C4-2B (cell line): Measurements from ENCODE around the gene CAMTA1.

Experiments used
- H3K27ac ChIP-seq: fragments of 450-650 bp; 2 replicates; pipeline ENCODE4 v1.5.1; 2017
- ZFX ChIP-seq: fragments of 450-650 bp; IDR thresholded peaks from 2 replicates; pipeline ENCODE4 v1.6.1; 2017
- TF ChIP-seq, protein P1 (sequence below): fragments of 450-650 bp; conservative IDR thresholded peaks from 2 replicates; pipeline ENCODE4 v1.5.1; 2017; ENCODE audit warnings: mild to moderate bottlenecking

The CAMTA1 gene

DNA sequence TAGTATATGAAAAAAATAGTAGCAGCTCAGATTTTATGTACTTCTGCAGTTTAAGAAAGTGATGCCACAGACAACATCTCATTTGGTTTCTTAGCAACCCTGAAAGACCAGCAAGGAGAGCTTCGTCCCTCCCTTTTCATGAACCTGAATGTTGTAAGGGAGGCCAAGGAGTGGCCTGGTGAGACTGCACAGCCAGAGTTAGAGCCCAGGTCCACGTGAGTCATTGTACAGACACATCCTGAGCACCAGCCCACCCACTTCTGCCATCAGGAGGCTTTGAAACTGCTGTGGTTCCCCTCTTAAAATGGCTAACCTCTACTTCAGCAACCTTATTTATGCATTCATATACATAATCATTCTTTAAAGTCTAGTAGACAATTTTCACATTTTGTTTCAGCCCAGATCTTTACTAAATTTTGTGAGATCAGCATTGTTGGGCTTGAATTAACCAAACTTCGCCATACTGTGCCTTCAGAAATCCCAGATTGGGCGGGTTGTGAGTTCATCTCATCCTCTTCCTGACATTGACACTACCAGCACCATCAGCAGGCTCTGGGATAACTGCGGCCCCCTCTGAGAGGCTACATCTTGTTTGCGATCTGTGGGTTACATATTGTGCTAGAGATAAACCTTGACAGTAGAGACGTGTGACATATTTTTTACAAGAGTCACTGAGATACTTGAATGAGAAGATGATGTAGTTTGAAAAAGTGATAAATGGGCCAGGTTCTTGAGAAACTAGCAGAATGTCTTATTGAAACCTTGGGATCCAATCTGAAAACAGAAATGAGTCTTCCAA lies 106.7 kb downstream of the CAMTA1 start:
- no peak overlapping the region for H3K27ac ChIP-seq
- no peak for TF ChIP-seq ZFX
- TF ChIP-seq, protein P1, sequence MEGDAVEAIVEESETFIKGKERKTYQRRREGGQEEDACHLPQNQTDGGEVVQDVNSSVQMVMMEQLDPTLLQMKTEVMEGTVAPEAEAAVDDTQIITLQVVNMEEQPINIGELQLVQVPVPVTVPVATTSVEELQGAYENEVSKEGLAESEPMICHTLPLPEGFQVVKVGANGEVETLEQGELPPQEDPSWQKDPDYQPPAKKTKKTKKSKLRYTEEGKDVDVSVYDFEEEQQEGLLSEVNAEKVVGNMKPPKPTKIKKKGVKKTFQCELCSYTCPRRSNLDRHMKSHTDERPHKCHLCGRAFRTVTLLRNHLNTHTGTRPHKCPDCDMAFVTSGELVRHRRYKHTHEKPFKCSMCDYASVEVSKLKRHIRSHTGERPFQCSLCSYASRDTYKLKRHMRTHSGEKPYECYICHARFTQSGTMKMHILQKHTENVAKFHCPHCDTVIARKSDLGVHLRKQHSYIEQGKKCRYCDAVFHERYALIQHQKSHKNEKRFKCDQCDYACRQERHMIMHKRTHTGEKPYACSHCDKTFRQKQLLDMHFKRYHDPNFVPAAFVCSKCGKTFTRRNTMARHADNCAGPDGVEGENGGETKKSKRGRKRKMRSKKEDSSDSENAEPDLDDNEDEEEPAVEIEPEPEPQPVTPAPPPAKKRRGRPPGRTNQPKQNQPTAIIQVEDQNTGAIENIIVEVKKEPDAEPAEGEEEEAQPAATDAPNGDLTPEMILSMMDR: no peak

DNA sequence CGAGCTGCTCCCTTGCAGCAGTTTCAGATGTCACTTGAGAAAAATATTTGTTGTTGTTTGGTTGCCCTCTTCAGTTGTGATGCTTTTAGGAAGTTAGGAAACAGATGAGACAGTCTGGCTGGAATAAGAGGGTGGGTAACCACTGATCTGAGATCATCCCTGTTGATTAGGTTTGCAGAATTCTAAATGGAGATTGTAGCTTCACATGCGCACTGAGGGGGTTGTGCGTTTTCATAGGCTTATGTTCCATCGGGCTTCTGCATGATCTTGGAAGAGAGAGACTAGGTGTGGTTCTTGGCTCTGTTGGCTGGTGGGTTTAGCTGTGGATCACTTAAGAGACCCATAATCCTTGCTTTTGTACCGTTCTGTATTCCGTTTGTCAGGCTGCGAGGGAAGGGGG lies 108.1 kb downstream of the CAMTA1 start:
- TF ChIP-seq, protein P1: no peak
- no peak for TF ChIP-seq ZFX
- no peak overlapping the region for H3K27ac ChIP-seq

DNA sequence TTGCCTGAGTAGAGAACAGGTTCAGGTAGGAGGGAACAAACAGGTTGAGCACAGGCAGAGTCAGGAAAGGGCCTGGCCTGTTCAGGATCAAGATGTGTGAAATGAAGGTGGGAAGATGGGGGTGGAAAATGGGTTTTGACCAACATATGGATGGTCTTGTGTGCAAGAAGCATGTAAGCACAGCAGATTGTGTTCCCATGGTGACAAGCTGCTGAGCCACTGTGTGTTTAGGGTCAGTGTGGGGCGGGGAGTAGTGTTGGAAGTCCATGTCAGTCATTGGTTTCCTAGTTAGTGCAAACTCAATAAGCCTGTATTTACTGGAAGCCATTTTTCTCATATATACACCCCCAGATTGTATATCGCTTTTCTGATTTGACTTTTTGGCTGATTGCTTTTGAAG lies 111.9 kb downstream of the CAMTA1 start:
- no peak for TF ChIP-seq ZFX
- TF ChIP-seq, protein P1: no peak
- H3K27ac ChIP-seq: no peak overlapping the region

DNA sequence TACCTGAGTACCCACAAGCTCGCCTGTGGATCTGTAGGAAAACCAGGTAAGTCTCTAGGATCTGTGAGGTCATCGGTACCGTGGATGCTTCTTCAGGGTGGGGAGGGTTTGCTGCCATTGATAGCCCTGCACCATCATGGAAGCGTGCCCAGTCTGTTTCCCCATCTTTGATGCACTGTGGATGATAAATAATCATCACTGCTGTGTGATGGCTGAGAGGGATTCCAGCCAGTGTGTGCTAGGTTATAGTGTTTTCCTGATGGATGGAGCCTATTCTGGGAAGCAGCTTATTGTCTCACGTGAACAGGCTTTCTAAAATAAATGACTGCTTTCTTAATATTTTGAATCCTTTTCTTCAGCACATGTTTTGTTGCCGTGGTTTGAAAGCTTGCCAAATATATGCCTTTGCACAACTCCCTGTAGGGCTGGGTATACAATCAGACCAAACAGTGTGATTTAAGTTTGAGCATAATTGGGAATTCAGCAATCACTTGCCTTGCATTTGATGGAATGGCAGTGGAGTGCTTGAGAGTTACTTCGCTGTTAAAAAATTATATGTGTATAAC lies 113.8 kb downstream of the CAMTA1 start:
- H3K27ac ChIP-seq: peak overlapping the region; percentile 26; the same call in 1 of the 2 replicates
- TF ChIP-seq, protein P1: no peak
- no peak for TF ChIP-seq ZFX

DNA sequence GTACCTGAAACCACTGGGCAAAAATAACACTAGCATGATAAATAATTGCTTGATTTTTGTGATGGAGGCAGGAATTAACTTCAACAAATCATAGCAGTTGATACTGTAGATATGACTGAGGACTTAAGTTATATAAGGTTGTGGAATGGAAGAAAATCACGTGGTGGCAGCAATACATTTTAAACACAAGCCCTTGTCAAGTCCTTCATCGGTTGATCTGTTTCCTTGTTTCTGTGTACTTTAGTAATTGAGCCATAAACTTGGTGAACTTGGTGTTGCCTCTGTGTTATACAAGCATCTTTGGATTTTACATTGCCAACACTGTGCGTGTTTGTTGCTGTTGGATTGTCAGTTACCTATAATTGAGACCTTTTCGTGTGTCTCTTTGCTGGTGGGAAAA lies 114.4 kb downstream of the CAMTA1 start:
- TF ChIP-seq ZFX: no peak
- TF ChIP-seq, protein P1: no peak
- H3K27ac ChIP-seq: peak overlapping the region; percentile 26; the same call in 1 of the 2 replicates

DNA sequence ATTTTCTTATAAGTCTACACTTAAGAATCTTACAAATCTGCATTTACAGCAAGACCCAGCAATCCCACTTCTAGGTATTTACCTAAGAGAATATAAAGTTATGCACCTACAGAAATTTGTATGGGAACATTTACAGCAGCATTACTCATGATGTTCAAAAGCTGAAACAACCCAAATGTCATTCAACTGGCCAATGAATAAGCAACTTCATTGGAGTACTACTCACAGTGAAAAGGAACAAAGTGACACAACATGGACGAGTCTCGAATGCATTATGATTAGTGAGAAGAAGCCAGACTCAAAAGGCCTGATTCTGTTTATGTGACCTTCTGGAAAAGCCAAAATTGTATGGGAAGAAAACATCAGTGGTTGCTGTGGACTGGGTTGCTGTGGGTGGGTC lies 116.9 kb downstream of the CAMTA1 start:
- H3K27ac ChIP-seq: peak overlapping the region; percentile 40; the same call in 1 of the 2 replicates
- no peak for TF ChIP-seq ZFX
- TF ChIP-seq, protein P1: no peak

DNA sequence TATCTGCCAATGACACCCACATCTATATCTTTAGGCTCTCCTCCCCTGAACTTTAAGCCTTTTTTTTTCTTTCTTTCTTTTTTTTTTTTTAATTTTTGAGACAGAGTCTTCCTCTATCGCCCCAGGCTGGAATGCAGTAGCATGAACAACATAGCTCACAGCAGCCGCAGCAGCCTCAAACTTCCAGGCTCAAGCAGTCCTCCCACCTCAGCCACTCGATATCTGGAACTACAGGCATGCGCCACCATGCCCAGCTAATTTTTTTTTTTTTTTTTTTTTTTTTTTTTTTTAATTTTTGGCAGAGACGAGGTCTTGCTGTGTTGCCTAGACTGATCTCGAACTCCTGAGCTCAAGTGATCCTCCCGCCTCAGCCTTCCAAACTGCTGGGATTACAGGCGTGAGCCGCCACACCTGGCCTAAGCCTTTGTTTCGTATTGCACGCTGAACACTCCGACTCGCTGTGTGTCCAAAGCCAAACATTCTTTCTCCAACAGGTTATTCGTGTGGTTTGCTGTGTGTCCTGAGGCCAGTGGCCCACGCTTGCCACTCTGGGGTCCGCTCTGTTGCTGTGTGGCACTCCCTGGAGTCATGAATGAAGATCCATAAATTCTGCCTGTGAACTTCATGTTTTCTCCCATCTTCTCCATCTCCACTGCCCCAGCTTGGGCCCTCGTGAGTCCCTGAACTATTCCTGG lies 119.4 kb downstream of the CAMTA1 start:
- TF ChIP-seq, protein P1: no peak
- TF ChIP-seq ZFX: no peak
- H3K27ac ChIP-seq: no peak overlapping the region
